Astrocyte (in vitro differentiated cells and primary cell): Measurements from ENCODE around the gene CRELD1.

Experiments
- EZH2 ChIP-seq: IDR thresholded peaks from 2 replicates; pipeline ENCODE4 v1.6.1; 2012; ENCODE audit warnings: mild to moderate bottlenecking, low read length, inconsistent platforms; ENCODE audit not compliant: insufficient read depth
- TF ChIP-seq, protein P1 (sequence below): IDR thresholded peaks from 2 replicates; pipeline ENCODE4 v1.5.1; 2011; ENCODE audit warnings: low read depth, mild to moderate bottlenecking, inconsistent platforms, low read length, moderate library complexity; ENCODE audit not compliant: insufficient read depth

DNA sequence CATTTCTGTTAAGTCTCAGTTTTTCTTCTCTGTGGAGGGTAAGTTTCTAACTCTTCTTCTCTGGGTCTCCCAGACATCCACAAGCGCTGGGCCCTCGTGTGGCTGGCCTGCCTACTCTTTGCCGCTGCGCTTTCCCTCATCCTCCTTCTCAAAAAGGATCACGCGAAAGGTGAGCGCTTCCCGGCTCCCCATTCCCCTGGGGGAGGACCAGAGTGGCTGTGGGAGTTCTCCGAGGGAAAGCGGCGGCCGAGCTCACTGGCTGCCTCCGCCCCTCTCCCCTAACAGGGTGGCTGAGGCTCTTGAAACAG lies 1.1 kb upstream of the CRELD1 start:
- TF ChIP-seq, protein P1, sequence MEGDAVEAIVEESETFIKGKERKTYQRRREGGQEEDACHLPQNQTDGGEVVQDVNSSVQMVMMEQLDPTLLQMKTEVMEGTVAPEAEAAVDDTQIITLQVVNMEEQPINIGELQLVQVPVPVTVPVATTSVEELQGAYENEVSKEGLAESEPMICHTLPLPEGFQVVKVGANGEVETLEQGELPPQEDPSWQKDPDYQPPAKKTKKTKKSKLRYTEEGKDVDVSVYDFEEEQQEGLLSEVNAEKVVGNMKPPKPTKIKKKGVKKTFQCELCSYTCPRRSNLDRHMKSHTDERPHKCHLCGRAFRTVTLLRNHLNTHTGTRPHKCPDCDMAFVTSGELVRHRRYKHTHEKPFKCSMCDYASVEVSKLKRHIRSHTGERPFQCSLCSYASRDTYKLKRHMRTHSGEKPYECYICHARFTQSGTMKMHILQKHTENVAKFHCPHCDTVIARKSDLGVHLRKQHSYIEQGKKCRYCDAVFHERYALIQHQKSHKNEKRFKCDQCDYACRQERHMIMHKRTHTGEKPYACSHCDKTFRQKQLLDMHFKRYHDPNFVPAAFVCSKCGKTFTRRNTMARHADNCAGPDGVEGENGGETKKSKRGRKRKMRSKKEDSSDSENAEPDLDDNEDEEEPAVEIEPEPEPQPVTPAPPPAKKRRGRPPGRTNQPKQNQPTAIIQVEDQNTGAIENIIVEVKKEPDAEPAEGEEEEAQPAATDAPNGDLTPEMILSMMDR = no peak
- no peak for TF ChIP-seq EZH2
